DMS114 treated with DMSO at 0.1 percent for 48 hours (cell line): ENCODE measurements around the gene WWTR1.

Experiments
- DNase-seq: peaks from one replicate; lab custom pipeline; 2025; ENCODE audit not compliant: unreplicated experiment; lab: John Stamatoyannopoulos, UW

WWTR1 gene

GRCh38 chr3:149502438-149502837 lies 155.4 kb downstream of the WWTR1 start:
- DNase-seq = no peak

- DNase-seq = no peak
Measured at GRCh38 chr3:149501524-149501923, 156.3 kb downstream of the WWTR1 start.

GRCh38 chr3:149497966-149498670 lies 159.7 kb downstream of the WWTR1 start:
- no peak for DNase-seq

GRCh38 chr3:149496891-149497290 lies 160.9 kb downstream of the WWTR1 start:
- no peak for DNase-seq

GRCh38 chr3:149495581-149496125 lies 162.2 kb downstream of the WWTR1 start:
- no peak for DNase-seq

GRCh38 chr3:149494759-149495580 lies 162.9 kb downstream of the WWTR1 start:
- no peak for DNase-seq

GRCh38 chr3:149494022-149494758 lies 163.6 kb downstream of the WWTR1 start:
- DNase-seq = peak; percentile 22

- DNase-seq = no peak
Measured at GRCh38 chr3:149493315-149494021, 164.4 kb downstream of the WWTR1 start.

- DNase-seq = no peak
Measured at GRCh38 chr3:149490260-149490971, 167.4 kb downstream of the WWTR1 start.

GRCh38 chr3:149489060-149489690 lies 168.7 kb downstream of the WWTR1 start:
- peak; percentile 9 for DNase-seq

GRCh38 chr3:149487598-149488197 lies 170.1 kb downstream of the WWTR1 start:
- DNase-seq = no peak

GRCh38 chr3:149486726-149487125 lies 171.1 kb downstream of the WWTR1 start:
- DNase-seq = no peak

- no peak for DNase-seq
Measured at GRCh38 chr3:149481491-149481890, 176.3 kb downstream of the WWTR1 start.

GRCh38 chr3:149481056-149481455 lies 176.8 kb downstream of the WWTR1 start:
- DNase-seq = no peak

- peak; percentile 10 for DNase-seq
Measured at GRCh38 chr3:149480326-149481017, 177.4 kb downstream of the WWTR1 start.

- DNase-seq = no peak
Measured at GRCh38 chr3:149479621-149480325, 178.1 kb downstream of the WWTR1 start.

GRCh38 chr3:149476225-149476624 lies 181.6 kb downstream of the WWTR1 start:
- no peak for DNase-seq

- DNase-seq = no peak
Measured at GRCh38 chr3:149475451-149476060, 182.3 kb downstream of the WWTR1 start.
